SJSA1 (cell line): Measurements from ENCODE around the gene PALLD. TPM values are rescaled to one million over a fixed set of nuclear protein-coding genes. Genes with fewer than 3 reads are reported as not detected.

Source experiments
- DNase-seq, 2 experiments: peaks; one replicate each; pipeline ENCODE4 v3.0.0-alpha.2; 2015 to 2020; ENCODE audit warnings: low spot score in 2 of 2, low read depth in 1 of 2
- H3K27ac ChIP-seq: fragments of 250-450 bp; sonication (Bioruptor Pico); 2 replicates; pipeline ENCODE4 v1.5.1; 2020; ENCODE audit warnings: mild to moderate bottlenecking, moderate library complexity
- H3K27me3 ChIP-seq: fragments of 250-450 bp; sonication (Bioruptor Pico); replicated peaks from 2 replicates; pipeline ENCODE4 v1.5.1; 2020; ENCODE audit warnings: mild to moderate bottlenecking, moderate library complexity
- H3K36me3 ChIP-seq: fragments of 250-450 bp; sonication (Bioruptor Pico); 2 replicates; pipeline ENCODE4 v1.5.1; 2020; ENCODE audit warnings: mild to moderate bottlenecking
- H3K4me1 ChIP-seq: fragments of 250-450 bp; sonication (Bioruptor Pico); replicated peaks from 2 replicates; pipeline ENCODE4 v1.6.1; 2021; ENCODE audit warnings: mild to moderate bottlenecking
- H3K4me3 ChIP-seq: fragments of 250-450 bp; sonication (Bioruptor Pico); 2 replicates; pipeline ENCODE4 v1.5.1; 2020; ENCODE audit warnings: mild to moderate bottlenecking
- H3K9me3 ChIP-seq: fragments of 250-450 bp; sonication (Bioruptor Pico); replicated peaks from 2 replicates; pipeline ENCODE4 v1.5.1; 2020; ENCODE audit warnings: mild to moderate bottlenecking
- total RNA-seq: library from RNA; depleted of rRNA; stranded (reverse); fragments of >200 nt; shearing (Covaris generic); gene quantifications from 2 replicates; pipeline ENCODE4 v1.2.3, GENCODE V29; 2014

The PALLD gene
- total RNA-seq, 1 experiment from 2014 or later: 118 TPM

DNA sequence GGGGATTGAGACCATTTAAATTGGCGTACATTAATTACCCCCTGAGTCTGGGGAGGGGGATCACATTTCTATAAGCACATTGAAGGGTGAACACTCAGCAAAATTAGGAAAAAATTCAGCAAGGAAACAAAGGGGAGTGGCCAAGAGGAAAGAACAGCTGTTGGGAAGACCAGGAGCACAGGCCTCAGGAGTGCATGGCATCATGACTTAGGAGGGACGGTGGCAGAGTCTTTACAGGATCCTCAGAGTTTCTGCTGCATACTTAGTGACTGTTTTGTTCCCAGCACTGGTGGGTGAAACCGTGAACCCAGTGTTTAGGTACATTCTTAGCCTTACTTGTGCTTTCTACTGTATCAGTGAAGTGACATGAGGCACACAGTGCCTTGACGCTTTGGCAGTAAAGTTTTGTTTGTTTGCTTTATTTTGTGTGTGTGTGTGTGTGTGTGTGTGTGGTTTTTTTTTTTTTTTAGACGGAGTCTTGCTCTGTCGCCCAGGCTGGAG, 391.9 kb downstream of the PALLD start:
- peaks cover 39% of the 10 kb centered on the region for H3K4me1 ChIP-seq
- H3K36me3 ChIP-seq: peaks cover 84% of the 10 kb centered on the region
- no peaks in the 10 kb centered on the region for H3K27me3 ChIP-seq
- H3K27ac ChIP-seq: no peak overlapping the region
- H3K9me3 ChIP-seq: no peaks in the 10 kb centered on the region
- no peak overlapping the region for H3K4me3 ChIP-seq
- no peak for DNase-seq

DNA sequence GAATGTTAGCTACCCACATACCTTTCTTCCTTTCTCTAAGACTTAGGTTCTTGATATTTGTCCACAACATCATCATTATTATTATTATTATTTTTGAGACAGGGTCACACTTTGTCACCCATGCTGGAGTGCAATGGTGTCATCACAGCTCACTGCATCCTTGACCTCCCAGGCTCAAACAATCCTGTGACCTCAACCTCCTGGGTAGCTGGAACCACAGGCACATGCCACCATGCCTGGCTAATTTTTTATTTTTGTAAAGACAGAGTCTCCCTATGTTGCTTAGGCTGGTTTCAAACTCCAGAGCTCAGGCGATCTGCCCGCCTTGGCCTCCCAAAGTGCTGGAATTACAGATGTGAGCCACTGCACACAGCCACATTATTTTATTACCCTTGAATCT, 394.2 kb downstream of the PALLD start:
- Histone ChIP-seq H3K27ac (no peak overlapping the region), H3K4me1 (peaks cover 16% of the 10 kb centered on the region), H3K27me3 (no peaks in the 10 kb centered on the region), H3K36me3 (peaks cover 90% of the 10 kb centered on the region), H3K9me3 (no peaks in the 10 kb centered on the region), H3K4me3 (no peak overlapping the region)
- no peak for DNase-seq

DNA sequence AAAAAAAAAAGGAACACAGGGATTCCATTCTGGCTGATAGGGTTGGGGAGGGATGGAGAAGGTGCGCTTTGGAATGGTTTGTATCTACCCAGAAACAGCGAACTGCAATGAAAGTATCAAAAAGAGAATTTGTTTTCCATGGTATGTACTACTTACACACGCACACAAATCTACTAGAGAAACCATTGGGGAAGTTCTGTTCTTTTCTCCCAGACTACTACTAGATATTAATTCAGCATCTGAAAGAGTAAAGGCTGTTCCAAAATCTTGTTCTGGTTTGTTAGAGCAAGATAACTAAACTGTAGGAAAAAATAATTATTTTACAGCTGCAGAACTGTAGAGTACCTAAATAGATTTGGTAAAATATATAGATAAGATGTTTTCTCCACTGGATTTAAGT, 394.8 kb downstream of the PALLD start:
- Histone ChIP-seq H3K4me1 (peaks cover 10% of the 10 kb centered on the region), H3K4me3 (no peak overlapping the region), H3K36me3 (peaks cover 91% of the 10 kb centered on the region), H3K27me3 (no peaks in the 10 kb centered on the region), H3K27ac (no peak overlapping the region), H3K9me3 (no peaks in the 10 kb centered on the region)
- DNase-seq: no peak

DNA sequence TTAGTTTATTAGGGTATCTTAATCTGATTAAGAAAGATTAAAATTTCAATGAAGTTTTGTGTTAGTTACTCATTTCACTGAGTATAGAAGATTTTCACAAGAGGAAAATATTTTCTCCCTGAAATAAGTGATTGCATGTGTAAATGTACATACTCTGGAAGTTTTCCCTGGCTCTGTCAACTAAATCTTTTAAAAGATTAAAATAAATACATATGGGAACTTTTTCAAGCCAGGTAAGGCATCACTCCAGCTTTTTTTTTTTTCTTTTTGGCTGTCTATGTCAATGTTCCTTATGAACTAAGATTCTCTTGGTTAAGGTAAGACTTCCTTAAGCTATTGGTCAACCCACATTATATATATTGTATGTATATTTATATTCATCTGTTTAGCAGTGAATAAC, 395.6 kb downstream of the PALLD start:
- H3K4me1 ChIP-seq: peaks cover 2% of the 10 kb centered on the region
- no peaks in the 10 kb centered on the region for H3K27me3 ChIP-seq
- DNase-seq: no peak
- H3K27ac ChIP-seq: no peak overlapping the region
- H3K9me3 ChIP-seq: no peaks in the 10 kb centered on the region
- H3K36me3 ChIP-seq: peaks cover 94% of the 10 kb centered on the region
- no peak overlapping the region for H3K4me3 ChIP-seq

DNA sequence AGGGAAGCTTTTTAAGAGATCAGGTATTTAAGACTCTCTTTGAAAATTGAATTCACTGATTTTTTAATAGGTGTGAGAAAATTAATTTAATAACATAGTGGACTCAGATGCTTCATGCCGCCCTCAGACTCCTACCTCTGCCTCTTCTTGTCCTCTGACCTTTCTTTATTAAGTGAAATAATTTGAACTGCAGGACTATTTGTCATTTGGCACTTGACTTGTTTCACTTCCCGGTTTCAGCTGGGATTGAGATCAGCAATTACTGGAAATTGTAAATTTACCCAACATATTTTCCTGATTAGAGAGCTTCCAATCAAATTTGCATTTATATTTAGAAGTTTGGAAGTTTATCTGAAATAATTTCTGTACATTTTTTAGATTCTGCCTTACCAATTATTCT, 396.4 kb downstream of the PALLD start:
- no peak for DNase-seq
- Histone ChIP-seq H3K36me3 (peaks cover 91% of the 10 kb centered on the region), H3K27me3 (no peaks in the 10 kb centered on the region), H3K4me1 (no peaks in the 10 kb centered on the region), H3K9me3 (no peaks in the 10 kb centered on the region), H3K27ac (no peak overlapping the region), H3K4me3 (no peak overlapping the region)

DNA sequence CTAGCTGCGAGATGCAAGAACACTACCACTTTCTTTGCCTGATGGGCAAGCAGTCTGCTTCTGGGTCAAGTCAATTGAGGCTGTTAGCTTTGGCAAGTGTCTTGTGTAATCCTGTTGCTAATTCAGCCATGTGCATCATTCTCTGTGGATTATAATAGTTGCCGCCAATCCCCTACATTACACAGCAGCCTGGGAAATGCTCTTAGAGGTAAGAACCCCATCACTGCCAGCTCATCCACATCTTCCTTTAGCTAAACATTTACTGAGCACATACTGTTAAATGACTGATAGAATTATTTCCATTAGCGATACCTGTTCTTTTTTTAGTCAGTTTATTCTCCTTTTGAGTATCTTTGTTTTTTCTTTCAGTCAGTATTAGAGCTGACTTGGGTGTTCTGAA, 397.0 kb downstream of the PALLD start:
- no peak overlapping the region for H3K4me3 ChIP-seq
- no peaks in the 10 kb centered on the region for H3K9me3 ChIP-seq
- no peak for DNase-seq
- H3K36me3 ChIP-seq: peaks cover 92% of the 10 kb centered on the region
- no peak overlapping the region for H3K27ac ChIP-seq
- no peaks in the 10 kb centered on the region for H3K27me3 ChIP-seq
- no peaks in the 10 kb centered on the region for H3K4me1 ChIP-seq

DNA sequence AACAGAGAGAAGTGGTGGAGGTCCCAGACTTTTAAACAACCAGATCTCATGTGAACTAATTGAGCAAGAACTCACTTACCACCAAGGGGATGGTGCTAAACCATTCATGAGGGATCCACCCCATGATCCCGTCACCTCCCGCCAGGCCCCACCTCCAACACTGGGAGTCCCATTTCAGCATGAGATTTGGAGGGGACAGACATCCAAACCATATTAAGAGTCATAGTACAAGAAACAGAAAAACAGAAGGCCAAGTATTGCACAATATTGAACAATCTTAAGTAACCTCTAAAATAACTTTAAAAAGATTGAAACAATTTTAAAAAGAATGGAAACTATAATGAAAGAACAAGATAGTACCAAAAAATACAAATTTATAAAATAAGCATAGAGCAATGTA, 403.2 kb downstream of the PALLD start:
- no peaks in the 10 kb centered on the region for H3K27me3 ChIP-seq
- H3K4me1 ChIP-seq: no peaks in the 10 kb centered on the region
- no peaks in the 10 kb centered on the region for H3K9me3 ChIP-seq
- peaks cover 88% of the 10 kb centered on the region for H3K36me3 ChIP-seq
- no peak for DNase-seq
- no peak overlapping the region for H3K4me3 ChIP-seq
- H3K27ac ChIP-seq: no peak overlapping the region

DNA sequence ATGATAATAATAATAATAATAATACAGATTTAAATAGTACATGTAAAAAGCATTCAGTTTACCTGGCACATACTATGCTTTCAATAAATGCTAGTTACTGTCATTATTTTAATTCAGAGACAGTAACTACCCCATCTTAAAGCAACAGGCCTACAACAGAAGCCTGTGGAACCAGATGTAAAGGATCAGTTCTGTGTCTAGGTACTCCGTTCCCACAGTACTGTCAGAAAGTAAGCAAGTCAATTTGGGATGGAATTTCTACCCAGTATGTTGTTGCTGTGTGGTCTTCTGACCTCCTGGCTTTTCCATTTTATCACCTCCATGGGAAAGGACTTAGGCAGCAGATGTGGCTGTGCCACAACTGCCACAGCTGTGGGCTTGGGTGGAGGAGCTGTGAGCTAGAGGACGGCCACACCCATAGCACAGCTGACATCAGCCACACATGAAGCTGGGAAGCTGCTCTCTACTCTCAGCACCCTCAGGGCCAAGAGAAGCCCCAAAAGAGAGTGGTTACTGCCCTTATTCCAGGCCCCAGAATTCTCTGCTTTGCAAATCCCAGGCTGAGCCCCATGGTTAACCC, 410.4 kb downstream of the PALLD start:
- Histone ChIP-seq H3K27ac (peak overlapping the region; percentile 88), H3K9me3 (no peaks in the 10 kb centered on the region), H3K4me1 (peaks cover 35% of the 10 kb centered on the region), H3K36me3 (peaks cover 92% of the 10 kb centered on the region), H3K4me3 (no peak overlapping the region), H3K27me3 (no peaks in the 10 kb centered on the region)
- peak; percentile 84 to 88 for DNase-seq

DNA sequence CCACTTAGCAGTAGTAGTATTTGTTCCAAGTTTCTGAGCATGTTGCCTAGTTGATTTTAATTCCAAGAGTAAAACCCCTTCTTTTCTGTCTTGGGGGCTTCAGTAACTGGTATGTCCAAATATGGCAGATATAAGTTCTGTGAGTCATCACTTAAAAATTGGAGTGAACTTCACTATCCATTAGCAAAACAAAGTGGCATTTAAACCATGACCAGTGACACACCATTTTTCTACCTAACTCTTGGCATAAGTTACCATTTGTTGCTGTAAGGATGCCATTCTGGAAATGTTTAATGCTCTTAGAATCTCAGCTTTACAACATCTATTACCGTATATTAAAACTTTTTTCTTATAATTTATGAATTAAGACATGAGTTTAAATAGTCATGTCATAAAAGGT, 411.2 kb downstream of the PALLD start:
- Histone ChIP-seq H3K27me3 (no peaks in the 10 kb centered on the region), H3K9me3 (no peaks in the 10 kb centered on the region), H3K4me1 (peaks cover 35% of the 10 kb centered on the region), H3K27ac (peak overlapping the region; percentile 88), H3K4me3 (no peak overlapping the region), H3K36me3 (peaks cover 91% of the 10 kb centered on the region)
- DNase-seq: peak in 1 of 2 experiments; percentile 61

DNA sequence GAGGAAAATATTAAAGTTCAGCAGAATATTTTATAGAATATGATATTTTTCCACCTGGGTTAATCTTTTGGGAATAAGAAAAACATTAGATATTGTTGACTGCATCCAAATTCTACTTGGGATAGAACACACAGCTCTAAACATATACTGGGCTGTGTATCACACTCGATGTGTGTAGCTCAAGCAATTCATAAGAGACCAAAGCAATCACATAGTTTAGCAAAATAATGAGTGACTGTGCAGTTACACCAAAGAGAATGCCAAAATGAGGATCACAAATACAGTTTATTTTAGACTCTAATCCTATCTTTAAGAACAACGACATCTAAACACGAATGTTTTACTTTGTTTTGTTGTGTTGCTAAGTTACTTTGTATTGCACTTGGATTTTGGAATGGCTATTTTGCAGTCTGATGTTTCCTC, 412.0 kb downstream of the PALLD start:
- Histone ChIP-seq H3K27me3 (no peaks in the 10 kb centered on the region), H3K4me3 (no peak overlapping the region), H3K27ac (peak overlapping the region; percentile 88), H3K4me1 (peaks cover 35% of the 10 kb centered on the region), H3K9me3 (no peaks in the 10 kb centered on the region), H3K36me3 (peaks cover 91% of the 10 kb centered on the region)
- no peak for DNase-seq

DNA sequence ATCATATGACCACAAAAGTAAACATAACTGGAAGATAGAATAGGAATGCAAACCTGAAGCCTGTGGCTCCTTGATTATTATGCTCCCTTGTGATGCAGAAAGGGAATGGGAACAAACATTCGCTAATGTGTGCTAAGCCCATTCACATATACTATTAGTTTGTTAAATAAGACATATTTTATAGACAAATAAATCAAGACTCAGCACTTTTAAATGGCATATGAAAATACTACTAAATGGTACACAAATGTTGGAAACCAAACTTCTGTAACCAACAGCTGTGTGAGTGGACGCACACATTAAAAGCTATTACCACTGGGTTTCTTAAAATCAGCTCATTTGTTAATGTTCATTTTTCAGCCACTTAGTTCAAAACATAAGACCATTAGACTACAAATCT, 417.2 kb downstream of the PALLD start:
- no peak overlapping the region for H3K27ac ChIP-seq
- H3K4me3 ChIP-seq: no peak overlapping the region
- H3K27me3 ChIP-seq: no peaks in the 10 kb centered on the region
- H3K36me3 ChIP-seq: peaks cover 89% of the 10 kb centered on the region
- H3K4me1 ChIP-seq: peaks cover 3% of the 10 kb centered on the region; the same call in 1 of the 2 replicates
- no peaks in the 10 kb centered on the region for H3K9me3 ChIP-seq
- no peak for DNase-seq

DNA sequence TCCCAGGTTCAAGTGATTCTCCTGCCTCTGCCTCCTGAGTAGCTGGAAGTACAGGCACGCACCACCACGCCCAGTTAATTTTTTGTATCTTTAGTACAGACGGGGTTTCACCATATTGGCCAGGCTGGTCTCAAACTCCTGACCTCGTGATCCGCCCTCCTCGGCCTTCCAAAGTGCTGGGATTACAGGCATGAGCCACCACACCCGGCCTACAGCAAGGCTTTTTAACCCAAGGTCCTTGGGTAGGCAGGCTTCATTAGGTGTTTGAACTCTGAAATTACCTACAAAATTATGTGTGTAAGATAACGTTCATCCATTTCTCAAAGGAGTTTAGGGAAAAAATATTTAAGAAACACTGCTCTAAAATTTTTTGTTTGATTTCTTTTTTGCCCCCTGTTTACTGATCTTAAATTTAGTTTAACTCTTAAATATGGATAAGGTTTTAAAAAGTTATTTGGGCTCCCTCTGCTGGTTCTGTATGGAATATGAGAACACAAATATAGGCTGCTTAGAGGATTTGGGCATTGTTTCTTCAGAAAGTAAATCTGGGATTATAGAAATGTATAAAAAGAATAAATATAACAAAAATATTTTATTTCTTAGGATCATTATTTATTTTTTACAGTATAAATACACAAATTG, 420.4 kb downstream of the PALLD start:
- no peaks in the 10 kb centered on the region for H3K4me1 ChIP-seq
- H3K36me3 ChIP-seq: peaks cover 83% of the 10 kb centered on the region
- H3K9me3 ChIP-seq: no peaks in the 10 kb centered on the region
- no peak overlapping the region for H3K27ac ChIP-seq
- H3K4me3 ChIP-seq: no peak overlapping the region
- no peaks in the 10 kb centered on the region for H3K27me3 ChIP-seq
- DNase-seq: peak in 1 of 2 experiments; percentile 51

DNA sequence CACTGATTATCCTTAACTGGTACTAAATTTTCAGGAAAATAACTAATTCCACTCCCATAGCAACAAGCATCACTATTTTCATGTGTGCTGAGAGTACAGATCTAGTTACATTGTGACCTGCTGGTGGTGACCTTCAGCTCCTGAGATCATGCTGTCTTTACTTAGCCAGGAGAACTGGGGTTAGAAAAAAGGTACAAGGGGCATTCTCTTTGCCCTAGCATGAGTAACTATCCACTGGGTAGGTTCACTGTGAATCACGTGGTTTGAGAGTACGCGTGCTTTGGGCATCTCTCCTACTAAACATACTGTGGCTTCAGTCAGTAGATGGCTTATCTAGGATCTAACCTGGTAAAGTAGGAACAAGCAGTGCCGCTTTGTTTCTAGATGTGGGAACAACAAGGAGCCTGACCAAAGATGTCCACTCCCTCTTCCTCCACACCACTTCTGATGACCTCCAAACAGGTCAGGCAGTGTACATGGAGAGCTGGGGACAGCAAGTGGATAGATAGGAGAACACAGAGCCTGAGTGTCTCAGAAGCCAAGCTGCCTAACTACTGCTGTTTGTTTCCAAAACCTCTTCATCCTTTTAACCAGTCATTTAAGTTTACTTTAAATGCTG, 423.0 kb downstream of the PALLD start:
- H3K27ac ChIP-seq: no peak overlapping the region
- peaks cover 84% of the 10 kb centered on the region for H3K36me3 ChIP-seq
- H3K9me3 ChIP-seq: no peaks in the 10 kb centered on the region
- DNase-seq: no peak
- 0 out of 2 replicates have a peak, but pooled peaks cover 3% of the 10 kb centered on the region for H3K4me1 ChIP-seq
- H3K4me3 ChIP-seq: no peak overlapping the region
- no peaks in the 10 kb centered on the region for H3K27me3 ChIP-seq

DNA sequence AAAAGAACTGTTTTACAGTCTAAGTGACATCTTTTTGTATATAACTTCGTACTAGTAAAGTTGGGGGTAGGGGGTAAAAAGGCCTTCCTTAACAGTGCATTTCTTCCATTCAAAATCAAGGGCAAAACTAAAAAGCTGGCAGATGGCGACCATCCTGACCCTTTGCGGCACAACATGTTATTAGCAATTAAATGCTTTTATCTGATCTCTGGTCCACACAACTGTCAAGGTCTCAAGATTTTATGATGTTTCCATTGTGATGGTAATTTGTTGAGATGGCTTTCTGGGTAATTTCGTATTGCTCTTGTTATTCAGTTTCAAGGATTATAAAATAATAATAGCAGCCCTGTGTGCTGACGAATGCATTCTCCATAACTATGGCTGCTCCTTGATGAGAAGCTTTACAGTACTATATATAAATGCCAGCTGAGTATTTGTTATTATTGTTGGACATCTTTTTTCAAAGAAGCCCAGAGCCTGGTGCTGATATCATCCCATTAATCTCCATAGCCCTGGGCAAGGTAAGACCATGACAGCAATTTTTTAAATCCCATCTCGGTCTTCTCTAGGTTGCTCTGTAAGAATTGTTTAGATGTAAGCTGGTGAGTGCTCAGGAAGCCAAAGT, 423.7 kb downstream of the PALLD start:
- Histone ChIP-seq H3K27ac (no peak overlapping the region), H3K36me3 (peaks cover 84% of the 10 kb centered on the region), H3K4me3 (no peak overlapping the region), H3K27me3 (no peaks in the 10 kb centered on the region), H3K9me3 (no peaks in the 10 kb centered on the region), H3K4me1 (0 out of 2 replicates have a peak, but pooled peaks cover 3% of the 10 kb centered on the region)
- no peak for DNase-seq
